Epithelial cell of prostate (primary cell): Measurements from ENCODE around the gene ZMYND15.
A peak's percentile ranks its signal among the peaks of the same experiment; 100 is the strongest.
"Not testable (repeated sequence)": the region's sequence is repeated elsewhere in the genome, so short reads cannot be mapped to it uniquely, and the experiment has no call there.

Source experiments
- DNase-seq: peaks from one replicate; pipeline ENCODE4 v3.0.0-alpha.2; 2011; ENCODE audit warnings: low read depth, low spot score
- H3K27ac ChIP-seq: fragments of 450-650 bp; 2 replicates; pipeline ENCODE4 v1.5.1; 2017; ENCODE audit warnings: mild to moderate bottlenecking

Gene ZMYND15

GRCh38 chr17:4739122-4740024, at the start of gene ZMYND15, which contains the start of gene CXCL16:
ZMYND15 (plus strand) TSS chr17:4739833; CDS start chr17:4740549, 716 bp downstream.
CXCL16 (minus strand) TSS chr17:4739928; CDS start chr17:4739339, 589 bp downstream.
- H3K27ac ChIP-seq, result peak within 1 kb of the TSS; percentile 72
- no peak for DNase-seq

- not testable (repeated sequence) for DNase-seq
These were observed 49.8 kb upstream of the ZMYND15 start for GRCh38 chr17:4689872-4690271.

GRCh38 chr17:4690745-4691144, 48.9 kb upstream of the ZMYND15 start:
- H3K27ac ChIP-seq, result no peak overlapping the region
- no peak for DNase-seq

More at GRCh38 chr17:4689872-4690271, 49.8 kb upstream of the ZMYND15 start:
- H3K27ac ChIP-seq, result not testable (repeated sequence)

- DNase-seq, result no peak
- no peak overlapping the region for H3K27ac ChIP-seq
These were observed 47.9 kb upstream of the ZMYND15 start for GRCh38 chr17:4691686-4692085.

GRCh38 chr17:4693416-4693815, 46.2 kb upstream of the ZMYND15 start:
- DNase-seq, result no peak

GRCh38 chr17:4696437-4696805, 43.2 kb upstream of the ZMYND15 start:
- H3K27ac ChIP-seq, result no peak overlapping the region
- DNase-seq, result no peak

More at GRCh38 chr17:4693416-4693815, 46.2 kb upstream of the ZMYND15 start:
- no peak overlapping the region for H3K27ac ChIP-seq

GRCh38 chr17:4699401-4700056, 40.1 kb upstream of the ZMYND15 start:
- DNase-seq, H3K27ac ChIP-seq: not testable (repeated sequence)

GRCh38 chr17:4701116-4701515, 38.5 kb upstream of the ZMYND15 start:
- no peak for DNase-seq
- no peak overlapping the region for H3K27ac ChIP-seq

GRCh38 chr17:4703330-4703691, 36.3 kb upstream of the ZMYND15 start:
- peak overlapping the region; percentile 15 for H3K27ac ChIP-seq
- DNase-seq, result no peak

GRCh38 chr17:4704574-4704907, 35.1 kb upstream of the ZMYND15 start:
- DNase-seq, H3K27ac ChIP-seq: not testable (repeated sequence)

- no peak for DNase-seq
- no peak overlapping the region for H3K27ac ChIP-seq
These were observed 34.6 kb upstream of the ZMYND15 start for GRCh38 chr17:4704991-4705390.

- no peak for DNase-seq
- H3K27ac ChIP-seq, result no peak overlapping the region
These were observed 33.5 kb upstream of the ZMYND15 start for GRCh38 chr17:4706121-4706520.

- DNase-seq, result no peak
- no peak overlapping the region for H3K27ac ChIP-seq
These were observed 31.2 kb upstream of the ZMYND15 start for GRCh38 chr17:4708436-4708835.

GRCh38 chr17:4709794-4710692, 29.6 kb upstream of the ZMYND15 start, which contains the start of gene ARRB2:
ARRB2 (plus strand) TSS chr17:4710632; CDS start chr17:4710722, 90 bp downstream.
- peak within 1 kb of the TSS; percentile 81 for H3K27ac ChIP-seq
- DNase-seq, result peak; percentile 80

- DNase-seq, result no peak
These were observed 28.7 kb upstream of the ZMYND15 start for GRCh38 chr17:4710693-4711634.

GRCh38 chr17:4711661-4712181, 27.9 kb upstream of the ZMYND15 start:
- no peak for DNase-seq
- H3K27ac ChIP-seq, result no peak overlapping the region

More at GRCh38 chr17:4710693-4711634, 28.7 kb upstream of the ZMYND15 start:
- peak overlapping the region; percentile 81 for H3K27ac ChIP-seq

- no peak overlapping the region for H3K27ac ChIP-seq
- no peak for DNase-seq
These were observed 27.1 kb upstream of the ZMYND15 start for GRCh38 chr17:4712526-4712925.

GRCh38 chr17:4714340-4715062, 25.1 kb upstream of the ZMYND15 start:
- H3K27ac ChIP-seq, result not testable (repeated sequence)

More at GRCh38 chr17:4714340-4715062, 25.1 kb upstream of the ZMYND15 start:
- not testable (repeated sequence) for DNase-seq
